ENCODE data around the gene PADI2. TPM values are rescaled to one million over a fixed set of nuclear protein-coding genes. Genes with fewer than 3 reads are reported as not detected.

The PADI2 gene
- total RNA-seq, 2 donors from 2014 or later: 0.52 to 0.63 TPM

DNA sequence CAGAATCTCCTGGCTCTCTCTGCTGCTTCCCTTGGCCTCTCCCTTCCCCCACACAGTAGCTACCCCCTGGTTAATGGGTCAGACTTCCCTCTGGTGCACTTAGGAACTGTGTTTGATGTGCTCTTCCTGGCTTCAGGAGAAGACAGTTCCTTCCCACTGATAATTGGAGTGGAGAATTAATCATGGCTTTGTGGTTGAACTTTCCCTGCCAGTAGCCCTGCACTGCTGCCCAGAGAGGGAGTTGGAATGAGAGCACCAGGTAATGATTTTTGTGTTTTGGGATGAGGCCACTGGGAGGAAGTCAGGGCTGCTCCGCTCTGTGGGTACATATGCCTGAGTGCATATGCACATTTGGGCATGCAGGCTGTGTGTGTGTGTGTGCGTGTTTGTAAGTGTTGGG is 39.7 kb upstream of the PADI2 start:
- Histone ChIP-seq H3K9me3 (peaks cover 4 to 18% of the 10 kb centered on the region in 2 donors), H3K4me3 (no peak overlapping the region), H3K36me3 (no peaks in the 10 kb centered on the region), H3K4me1 (no peaks in the 10 kb centered on the region), H3K27ac (no peak overlapping the region), H3K27me3 (no peaks in the 10 kb centered on the region)
- no peak for TF ChIP-seq CTCF (IDR thresholded peaks at IDR 0.05)
- DNase-seq (ENCODE audit: low spot score): no peak

DNA sequence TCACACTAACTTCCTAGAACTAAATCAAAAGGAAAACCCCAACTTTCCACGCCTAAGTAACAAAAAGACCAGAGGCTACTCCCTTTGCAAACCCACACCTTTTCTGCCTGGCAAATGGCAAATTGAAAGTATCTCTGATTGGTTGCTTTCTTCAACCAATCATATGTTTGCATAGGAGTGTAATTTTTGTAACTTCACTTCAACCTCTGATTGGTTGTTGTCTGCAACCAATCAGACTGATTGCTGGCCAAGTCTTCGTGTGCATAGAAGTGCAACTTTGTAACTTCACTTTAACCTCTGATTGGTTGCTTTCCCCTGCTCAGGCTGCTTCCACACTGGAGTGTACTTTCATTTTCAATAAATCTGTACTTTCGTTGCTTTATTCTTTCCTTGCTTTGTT is 36.9 kb upstream of the PADI2 start:
- no peak overlapping the region for H3K4me3 ChIP-seq
- no peaks in the 10 kb centered on the region for H3K27me3 ChIP-seq
- TF ChIP-seq CTCF (IDR thresholded peaks at IDR 0.05): no peak
- no peak overlapping the region for H3K27ac ChIP-seq
- no peak for DNase-seq (ENCODE audit: low spot score)
- no peaks in the 10 kb centered on the region for H3K4me1 ChIP-seq
- peaks cover 4 to 36% of the 10 kb centered on the region in 2 donors for H3K9me3 ChIP-seq
- H3K36me3 ChIP-seq: no peaks in the 10 kb centered on the region

- Histone ChIP-seq H3K9me3 (peaks cover 4 to 36% of the 10 kb centered on the region in 2 donors), H3K36me3 (no peaks in the 10 kb centered on the region), H3K27ac (no peak overlapping the region), H3K4me1 (no peaks in the 10 kb centered on the region), H3K27me3 (no peaks in the 10 kb centered on the region), H3K4me3 (no peak overlapping the region)
- no peak for DNase-seq (ENCODE audit: low spot score)
- no peak for TF ChIP-seq CTCF (IDR thresholded peaks at IDR 0.05)
Observed at GRCh38 chr1:17155257-17155920, 36.1 kb upstream of the PADI2 start.

- Histone ChIP-seq H3K4me1 (no peaks in the 10 kb centered on the region), H3K27me3 (peaks cover 0 to 16% of the 10 kb centered on the region in 2 donors), H3K4me3 (no peak overlapping the region), H3K36me3 (no peaks in the 10 kb centered on the region), H3K27ac (no peak overlapping the region), H3K9me3 (peaks cover 0 to 27% of the 10 kb centered on the region in 2 donors)
- no peak for TF ChIP-seq CTCF (IDR thresholded peaks at IDR 0.05)
- no peak for DNase-seq (ENCODE audit: low spot score)
Observed at GRCh38 chr1:17149771-17150170, 30.5 kb upstream of the PADI2 start.

- no peaks in the 10 kb centered on the region for H3K36me3 ChIP-seq
- TF ChIP-seq CTCF (IDR thresholded peaks at IDR 0.05): no peak
- no peak overlapping the region for H3K4me3 ChIP-seq
- DNase-seq (ENCODE audit: low spot score): no peak
- H3K4me1 ChIP-seq: no peaks in the 10 kb centered on the region
- H3K27ac ChIP-seq: no peak overlapping the region
- H3K9me3 ChIP-seq: peaks cover 0 to 20% of the 10 kb centered on the region in 2 donors
- H3K27me3 ChIP-seq: peaks cover 0 to 16% of the 10 kb centered on the region in 2 donors
Observed at GRCh38 chr1:17148950-17149608, 29.8 kb upstream of the PADI2 start.
